GM21381 (cell line): Measurements from ENCODE around the gene EML6.
A peak's percentile ranks its signal among the peaks of the same experiment; 100 is the strongest.
"Not testable (repeated sequence)": the region's sequence is repeated elsewhere in the genome, so short reads cannot be mapped to it uniquely, and the experiment has no call there.

Experiments
- ATAC-seq: cut with Tn5 transposase; IDR thresholded peaks from one replicate; pipeline ENCODE4 v1.9.1; 2021; ENCODE audit warnings: mild to moderate bottlenecking, moderate library complexity; ENCODE audit not compliant: unreplicated experiment

The EML6 gene

DNA sequence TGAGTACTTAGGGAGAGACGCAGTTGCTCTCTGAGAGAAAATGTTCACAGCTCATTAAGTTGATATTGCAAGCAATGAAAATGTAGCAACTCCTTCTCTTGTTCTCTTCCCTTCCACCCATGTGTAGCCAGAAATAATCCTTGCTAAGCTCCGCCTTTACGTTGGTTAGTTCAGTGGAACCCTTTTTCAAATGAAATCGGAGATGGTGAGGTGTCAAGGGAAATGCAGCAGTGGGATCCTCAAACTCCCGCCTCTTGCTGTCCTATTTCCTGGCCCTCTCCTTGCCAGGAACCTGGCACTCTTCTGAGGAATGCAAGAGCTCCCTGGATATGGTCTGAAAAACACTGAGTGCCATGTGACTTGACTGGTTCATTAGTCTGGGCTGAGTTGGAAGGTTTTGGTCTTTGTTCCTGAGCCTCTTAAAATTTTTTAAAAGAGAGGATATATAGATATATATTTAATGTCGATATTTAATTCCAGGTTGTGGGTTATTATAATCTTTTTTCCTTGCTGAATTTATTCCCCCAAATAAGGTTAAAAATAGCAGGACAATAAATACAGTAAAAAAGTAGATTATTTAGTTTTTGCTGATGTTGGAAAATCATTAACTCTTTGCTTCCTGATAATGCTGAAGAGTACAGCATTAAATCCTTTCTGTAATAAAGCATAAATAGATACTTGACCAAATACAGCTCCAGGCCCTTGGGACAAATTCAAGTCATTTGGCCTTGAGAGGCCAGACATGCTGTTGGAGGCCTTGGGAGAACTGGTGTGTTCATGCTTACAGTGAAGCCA is 116.2 kb downstream of the EML6 start:
- no peak for ATAC-seq

DNA sequence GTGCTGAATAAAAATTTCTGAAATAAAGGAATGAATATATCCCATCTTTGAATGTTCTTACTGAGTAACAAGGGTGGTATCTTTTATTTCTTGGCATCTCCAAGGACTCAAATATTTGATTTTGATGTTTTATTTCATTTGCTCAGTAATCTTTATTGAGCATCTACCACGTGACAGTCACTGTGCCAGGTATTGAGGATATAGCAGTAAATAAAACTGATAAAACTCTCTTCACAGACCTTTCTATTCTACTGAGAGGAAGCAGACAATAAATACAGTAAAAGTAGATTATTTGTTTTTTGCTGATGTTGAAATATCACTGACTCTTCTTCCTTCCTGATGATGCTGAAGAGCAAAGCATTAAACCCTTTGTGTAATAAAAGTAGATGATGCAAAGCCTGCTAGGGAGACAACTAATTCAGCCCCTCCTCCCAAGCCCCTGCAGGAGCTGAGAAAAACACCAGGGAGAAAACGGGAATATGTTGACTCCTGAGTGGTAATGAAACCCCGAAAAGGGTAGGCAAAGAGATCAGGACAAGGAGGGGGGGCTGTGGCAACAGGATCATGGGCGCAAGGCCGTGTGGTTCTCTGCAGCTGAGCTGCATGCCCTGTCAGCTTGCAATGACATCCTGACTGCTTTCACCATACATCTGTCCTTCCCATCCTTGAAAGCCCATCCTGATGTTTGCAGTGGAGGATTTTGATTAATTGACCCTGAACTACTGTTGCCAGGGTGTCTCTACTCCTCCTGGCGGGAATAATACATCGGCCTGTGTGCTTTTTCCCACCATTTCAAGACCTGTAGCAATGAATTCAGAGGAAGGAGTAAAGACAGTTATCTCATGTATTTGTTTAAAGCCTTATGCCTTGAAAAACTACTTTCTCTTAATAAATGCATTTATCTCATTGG is 117.4 kb downstream of the EML6 start:
- ATAC-seq = no peak

DNA sequence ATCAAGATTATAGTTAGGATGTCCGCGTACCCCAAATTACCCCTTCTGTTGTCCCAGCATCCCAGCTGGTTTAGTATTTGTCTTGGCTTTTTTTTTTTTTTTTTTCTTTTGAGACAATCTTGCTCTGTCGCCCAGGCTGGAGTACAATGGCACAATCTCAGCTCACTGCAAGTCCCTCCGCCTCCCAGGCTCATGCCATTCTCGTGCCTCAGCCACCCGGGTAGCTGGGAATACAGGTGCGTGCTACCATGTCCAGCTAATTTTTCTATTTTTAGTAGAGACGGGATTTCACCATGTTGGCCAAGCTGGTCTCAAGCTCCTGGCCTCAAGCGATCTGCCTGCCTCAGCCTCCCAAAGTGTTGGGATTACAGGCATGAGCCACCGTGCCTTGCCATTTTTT is 118.0 kb downstream of the EML6 start:
- not testable (repeated sequence) for ATAC-seq

DNA sequence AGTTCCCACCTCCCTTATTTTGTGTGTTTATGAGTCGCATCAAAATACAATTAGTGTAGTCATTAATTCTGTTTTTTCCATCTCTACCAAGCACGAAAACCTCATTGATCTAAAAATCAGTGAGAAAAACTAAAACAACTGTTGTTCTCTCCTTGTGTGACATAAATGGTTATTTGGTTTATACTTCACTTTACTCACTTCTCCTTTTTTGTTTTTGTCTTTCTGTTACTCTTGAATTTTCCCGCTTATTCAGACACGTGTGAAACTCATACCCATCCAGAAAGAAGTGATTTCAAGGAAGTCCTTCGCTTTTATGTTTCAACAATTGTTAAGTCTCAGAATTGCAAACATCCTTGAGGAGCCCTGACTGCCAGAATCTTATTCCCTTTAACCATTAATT is 121.6 kb downstream of the EML6 start:
- peak; percentile 17 for ATAC-seq

DNA sequence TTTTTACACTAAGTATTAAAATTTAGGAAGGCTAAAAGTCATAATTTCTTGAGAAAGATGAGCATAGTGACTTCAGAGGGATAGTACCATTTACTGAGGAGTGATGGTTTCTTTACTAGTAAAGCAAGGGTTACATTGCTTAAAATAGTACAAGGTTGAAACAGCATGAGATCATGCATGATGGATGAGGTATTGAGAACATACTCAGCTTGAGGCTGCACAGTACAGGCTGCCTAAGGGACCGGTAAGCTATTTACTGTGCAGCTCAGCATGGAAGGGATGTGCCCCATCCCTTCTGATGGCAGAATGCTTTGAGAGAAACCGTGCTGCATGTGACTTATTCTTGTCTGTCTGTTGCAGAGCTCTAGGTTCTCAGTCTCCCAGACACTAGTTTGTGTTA is 122.1 kb downstream of the EML6 start:
- ATAC-seq = peak; percentile 73

DNA sequence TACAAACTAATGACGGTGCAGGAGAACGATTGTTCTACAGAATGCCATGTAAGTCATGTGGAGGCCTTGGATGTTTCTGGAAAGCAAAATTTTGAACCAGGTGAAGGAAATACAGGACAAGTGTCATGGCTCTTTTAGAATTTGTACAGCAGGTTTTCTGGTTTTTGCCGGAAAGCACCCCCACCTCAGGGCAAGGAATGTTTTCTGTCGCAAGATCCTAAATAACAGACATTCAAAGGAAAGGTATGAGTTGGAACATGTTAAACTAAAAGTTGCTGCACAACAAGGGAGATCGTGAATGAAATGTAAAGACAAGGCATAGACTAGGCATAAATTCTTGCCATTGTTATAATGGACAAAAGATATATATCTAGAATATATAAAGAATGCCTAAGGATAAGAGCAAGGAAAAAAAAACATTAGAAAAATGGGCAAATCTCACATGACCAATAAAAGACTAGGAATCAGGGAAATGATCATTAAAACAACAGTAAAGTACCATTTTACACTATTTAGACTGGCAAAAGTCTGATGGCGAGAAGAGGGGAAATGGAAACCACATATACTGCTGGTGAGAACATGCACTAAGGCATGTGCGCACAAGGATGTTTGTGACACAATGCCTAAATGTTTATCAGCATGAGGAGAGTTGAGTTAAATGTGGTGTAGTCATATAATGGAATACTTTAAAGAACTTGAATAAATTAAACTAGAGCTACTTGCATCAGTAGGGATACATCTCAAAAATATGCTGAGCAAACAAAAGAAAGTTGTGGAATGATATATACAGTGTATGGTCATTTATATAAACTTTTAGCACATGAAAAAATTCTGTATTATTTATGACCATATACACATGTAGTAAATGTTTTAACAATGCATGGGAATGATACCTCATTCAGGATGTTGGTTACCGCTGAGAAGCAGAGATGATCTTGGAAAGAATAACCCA is 127.0 kb downstream of the EML6 start:
- ATAC-seq = no peak

DNA sequence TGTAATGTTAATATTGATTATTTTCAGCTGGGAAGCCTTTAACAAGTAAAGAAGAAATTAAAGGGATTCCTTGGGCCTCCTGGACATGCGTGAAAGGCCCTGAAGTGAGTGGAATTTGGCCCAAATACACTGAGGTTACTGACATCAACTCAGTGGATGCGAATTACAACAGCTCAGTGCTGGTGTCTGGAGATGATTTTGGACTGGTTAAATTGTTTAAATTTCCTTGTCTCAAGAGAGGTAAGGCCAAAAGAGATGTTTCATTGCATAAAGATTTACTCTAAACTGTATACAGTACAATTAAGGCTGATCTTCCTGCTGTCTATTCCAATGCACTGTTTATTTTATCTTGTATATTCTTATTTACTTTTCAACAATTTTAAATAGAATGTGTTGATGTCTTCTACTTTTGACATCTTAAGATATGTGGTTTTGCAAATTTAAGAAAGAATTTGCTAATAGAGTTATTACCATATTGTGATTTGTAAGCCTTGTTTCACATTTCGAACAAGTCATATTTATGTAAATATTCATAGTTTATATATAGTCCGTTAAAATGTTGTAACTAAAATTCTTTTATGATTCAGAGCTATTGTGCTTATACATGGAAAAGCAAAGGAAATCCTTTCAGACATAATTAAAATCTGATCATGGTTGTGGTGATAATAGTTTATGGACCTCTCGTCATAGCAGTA is 130.3 kb downstream of the EML6 start:
- ATAC-seq = no peak

DNA sequence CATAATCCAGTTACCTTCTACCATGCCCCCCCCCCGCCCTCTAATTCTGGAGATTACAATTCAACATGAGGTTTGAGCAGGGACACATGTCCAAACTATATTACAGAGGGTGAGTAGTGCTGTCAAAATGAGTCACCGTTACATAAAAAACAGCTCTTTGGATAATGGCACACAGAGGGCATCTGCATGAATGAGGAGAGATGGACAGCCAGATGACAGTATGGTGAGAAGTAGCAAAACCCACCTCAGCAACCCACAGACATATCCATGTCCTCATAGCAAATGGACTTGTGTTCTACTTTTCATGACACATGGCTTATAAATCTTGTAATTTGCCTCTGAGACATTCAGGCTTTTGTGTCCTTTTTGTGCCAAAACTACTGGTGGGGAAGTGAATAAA is 132.0 kb downstream of the EML6 start:
- no peak for ATAC-seq

DNA sequence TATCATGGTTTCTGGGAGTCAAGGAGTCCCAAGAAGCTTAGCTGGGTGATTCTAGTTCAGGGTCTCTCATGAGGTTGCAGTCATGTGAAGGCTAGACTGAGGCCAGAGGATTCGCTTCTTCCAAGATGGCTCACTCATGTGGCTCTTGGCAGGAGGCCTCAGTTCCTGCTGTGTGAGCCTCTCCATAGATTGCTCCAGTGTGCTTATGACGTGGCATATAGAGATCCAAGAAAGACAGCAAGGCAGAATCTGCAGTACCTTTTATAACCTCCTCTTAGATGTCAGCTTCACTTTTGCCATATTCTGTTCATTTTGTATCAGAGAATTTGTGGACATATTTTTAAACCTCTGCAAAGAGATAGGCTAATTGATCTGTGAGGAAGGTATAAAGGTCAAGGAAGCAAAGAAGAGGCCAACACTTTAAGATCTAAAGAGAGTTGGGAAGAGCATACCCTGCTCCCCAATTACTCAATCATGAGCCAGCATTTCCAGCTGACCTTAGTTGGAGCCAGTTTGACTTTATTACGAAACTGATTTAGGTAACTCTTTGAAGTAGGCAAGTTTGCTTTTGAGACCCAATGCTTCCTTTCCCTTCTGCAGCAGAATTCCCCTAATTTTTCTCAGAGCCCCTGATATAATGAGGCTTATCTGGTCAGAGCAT is 134.7 kb downstream of the EML6 start:
- ATAC-seq = no peak

DNA sequence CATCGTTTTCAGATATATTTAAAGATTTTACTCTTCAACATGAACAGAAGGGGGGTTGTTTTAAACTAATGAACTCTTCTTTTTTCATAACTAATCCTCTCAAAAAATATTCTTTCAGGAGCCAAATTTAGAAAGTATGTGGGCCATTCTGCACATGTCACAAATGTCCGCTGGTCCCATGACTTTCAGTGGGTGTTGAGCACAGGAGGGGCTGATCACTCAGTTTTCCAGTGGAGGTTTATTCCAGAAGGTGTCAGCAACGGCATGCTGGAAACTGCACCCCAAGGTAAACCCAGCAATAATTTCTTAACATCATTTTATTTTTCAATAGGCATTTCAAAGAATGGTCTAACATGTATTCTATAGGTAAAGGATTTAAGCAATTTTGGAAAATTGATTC is 136.0 kb downstream of the EML6 start:
- no peak for ATAC-seq

DNA sequence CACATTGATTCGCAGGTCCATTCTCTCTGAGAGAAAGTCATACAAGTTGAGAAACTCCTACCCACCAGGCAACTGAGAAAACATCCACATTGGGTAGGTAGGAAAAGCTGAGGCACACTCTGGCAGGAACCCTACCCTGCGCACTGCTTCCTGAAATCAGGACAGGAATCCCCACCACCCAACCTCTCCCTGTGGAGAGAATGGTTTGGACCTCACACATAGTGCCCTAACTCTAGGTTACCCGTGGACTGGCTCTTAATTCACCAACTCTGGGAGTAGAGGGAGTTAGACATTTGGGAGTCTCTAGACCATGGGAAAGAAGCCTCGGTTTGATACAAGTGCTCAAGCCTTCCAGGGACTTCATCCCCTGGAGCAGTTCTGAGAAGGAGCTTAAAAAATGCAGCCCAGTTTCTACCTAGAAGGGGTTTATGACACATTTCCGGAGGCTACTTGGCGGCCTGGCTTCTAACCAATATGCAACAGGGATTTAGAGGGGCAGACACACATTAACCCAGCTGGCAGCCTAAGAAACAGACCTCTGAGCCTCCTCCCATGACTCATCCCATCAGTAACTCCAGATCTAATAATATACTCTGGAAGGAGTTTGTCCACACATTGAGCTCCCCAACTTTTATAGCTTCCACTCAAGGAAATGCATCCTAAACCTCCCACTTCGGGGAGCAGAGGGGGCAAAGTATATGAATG is 136.7 kb downstream of the EML6 start:
- ATAC-seq = no peak

DNA sequence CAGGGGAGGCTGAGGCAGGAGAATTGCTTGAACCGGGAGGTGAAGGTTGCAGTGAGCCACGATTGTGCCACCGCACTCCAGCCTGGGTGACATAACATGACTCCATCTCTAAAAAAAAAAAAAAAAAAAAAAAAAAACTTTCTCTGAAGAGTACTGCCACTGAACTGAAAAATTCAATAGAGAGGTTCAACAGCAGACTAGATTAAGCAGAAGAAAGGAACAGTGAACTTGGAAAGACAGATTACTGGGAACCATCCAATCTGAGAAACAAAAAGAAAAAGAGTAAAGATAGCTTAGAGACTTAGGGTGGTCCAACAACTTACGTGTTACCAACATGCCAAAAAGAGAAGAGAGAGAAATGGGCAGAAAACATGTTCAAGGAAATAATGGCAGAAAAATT is 138.8 kb downstream of the EML6 start:
- ATAC-seq = no peak

DNA sequence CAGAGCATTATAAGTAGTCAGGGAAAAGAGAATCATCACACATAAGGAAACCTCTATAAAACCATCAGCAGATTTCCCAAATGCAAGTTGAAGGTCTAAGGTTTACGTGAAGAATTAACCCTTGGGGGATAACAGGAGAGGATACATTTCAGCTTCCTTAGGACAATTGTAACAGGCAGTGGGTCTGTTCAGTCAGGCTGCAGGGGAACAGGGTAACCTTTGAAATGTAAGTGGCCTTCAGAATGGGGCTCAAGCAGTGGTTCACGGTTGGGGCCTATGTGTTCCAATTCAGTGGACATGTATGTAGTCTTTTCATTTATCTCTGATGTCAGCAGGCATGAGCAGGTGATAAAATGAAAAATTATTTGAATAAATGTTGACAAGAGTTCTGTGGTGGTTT is 139.3 kb downstream of the EML6 start:
- ATAC-seq = no peak

DNA sequence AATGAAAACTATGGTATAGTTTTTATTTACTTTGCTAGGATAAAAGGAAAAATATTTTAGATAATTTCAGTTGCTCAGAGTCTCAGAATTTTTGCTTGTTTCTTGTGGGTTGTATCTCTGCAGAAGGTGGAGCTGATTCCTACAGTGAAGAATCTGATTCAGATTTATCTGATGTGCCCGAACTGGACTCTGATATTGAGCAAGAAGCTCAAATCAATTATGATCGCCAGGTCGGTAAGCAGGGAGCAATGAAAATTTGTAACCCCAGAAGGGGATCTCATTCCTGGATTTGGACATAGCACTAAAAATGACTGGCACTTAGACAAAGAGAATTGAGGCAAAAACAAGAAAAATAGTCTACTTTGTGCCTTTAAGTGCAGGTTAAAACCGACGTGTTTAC is 140.2 kb downstream of the EML6 start:
- ATAC-seq = no peak

DNA sequence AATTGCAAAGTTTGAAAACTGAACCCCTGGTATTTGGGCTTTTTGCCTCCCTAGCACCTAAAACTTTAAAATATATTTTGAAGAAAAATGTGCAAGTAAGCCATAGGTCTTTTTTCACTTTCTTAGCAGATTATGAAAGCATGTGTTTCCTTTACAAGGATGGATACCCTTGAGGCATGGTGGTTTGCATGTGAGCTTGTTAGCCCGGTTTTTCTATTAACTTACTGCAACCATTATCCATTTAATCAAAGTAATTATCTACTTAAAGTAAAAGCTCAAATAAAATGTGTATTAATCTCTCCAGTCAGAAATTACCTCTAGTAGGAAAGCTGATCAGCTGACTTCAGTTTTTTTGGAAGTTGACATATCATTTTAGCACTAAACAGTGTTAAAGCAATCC is 140.6 kb downstream of the EML6 start:
- no peak for ATAC-seq

DNA sequence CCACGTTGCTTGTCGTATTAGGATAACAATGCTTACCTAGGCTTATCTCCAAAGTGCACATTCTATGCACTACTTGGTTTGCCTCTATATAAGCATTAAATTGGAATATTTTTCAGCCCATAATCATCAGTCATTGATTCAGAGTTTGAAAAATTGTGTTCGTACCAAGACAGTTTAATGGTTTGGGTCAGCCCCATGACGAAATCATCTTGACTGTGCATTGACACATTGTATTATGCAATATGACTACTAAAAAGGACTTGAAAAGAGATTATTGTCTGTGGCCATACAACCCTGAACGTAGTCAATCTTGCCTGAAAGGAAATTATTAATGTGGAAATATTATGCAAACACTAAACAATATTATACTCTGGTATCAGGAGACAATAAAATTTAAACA is 141.3 kb downstream of the EML6 start:
- ATAC-seq = no peak

DNA sequence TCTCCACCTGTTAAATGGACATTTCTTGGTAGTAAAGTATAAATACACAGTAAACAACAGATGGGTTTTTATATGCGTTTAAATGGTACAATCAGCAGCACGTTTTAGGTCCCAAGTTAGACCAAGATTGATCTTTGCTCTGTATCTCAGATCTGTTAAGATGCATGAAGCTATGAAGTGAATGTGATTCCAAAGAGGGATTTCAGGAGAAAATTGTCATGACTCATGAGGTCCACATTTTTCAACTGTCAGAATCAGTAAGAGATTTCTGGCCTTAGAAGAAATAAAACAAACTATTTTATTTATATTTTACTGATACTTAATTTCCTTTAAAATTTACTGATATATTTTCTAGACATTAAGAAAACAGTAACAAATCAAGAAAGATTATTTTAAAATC is 142.7 kb downstream of the EML6 start:
- no peak for ATAC-seq

DNA sequence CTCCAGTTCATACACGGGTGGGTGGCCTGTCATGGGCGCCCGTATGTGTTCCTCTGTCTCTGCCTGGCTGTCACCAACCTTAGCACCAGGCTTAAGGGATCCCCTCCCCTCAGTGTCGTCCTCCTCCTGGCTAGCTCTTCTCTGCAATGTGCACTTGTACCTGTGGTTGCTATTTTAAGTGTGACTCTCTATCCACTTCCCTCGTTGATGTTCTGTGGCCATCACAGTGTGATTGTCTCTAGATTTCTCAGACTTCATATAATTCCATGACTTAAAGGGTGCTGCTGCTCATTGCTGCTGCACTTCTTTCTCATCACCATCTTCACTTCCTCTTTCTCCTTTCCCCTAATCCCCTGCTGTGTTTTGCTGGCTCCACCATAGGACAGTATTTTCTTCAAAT is 143.4 kb downstream of the EML6 start:
- peak; percentile 88 for ATAC-seq

DNA sequence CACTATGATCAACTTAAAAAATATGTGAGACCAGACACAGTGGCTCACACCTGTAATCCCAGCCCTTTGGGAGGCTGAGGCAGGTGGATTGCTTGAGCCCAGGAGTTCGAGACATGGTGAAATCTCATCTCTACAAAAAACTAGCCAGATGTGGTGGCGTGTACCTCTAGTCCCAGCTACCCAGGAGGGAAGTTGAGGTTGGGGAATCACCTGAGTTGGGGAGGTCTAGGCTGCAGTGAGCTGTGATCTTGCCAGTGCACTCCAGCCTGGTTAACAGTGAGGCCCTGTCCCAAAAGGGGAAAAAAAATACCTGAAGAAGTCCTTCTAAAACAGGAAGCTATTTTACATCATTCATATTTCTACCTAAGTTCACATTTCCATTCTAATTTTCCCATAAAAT is 144.0 kb downstream of the EML6 start:
- peak; percentile 48 for ATAC-seq
